Osteocyte (in vitro differentiated cells): ENCODE data around the gene BATF3. TPM values are rescaled to one million over a fixed set of nuclear protein-coding genes. Genes with fewer than 3 reads are reported as not detected.
"Not testable (repeated sequence)": the region's sequence is repeated elsewhere in the genome, so short reads cannot be mapped to it uniquely, and the experiment has no call there.

Experiments used
- DNase-seq: peaks from one replicate; pipeline ENCODE4 v3.0.0; 2021; ENCODE audit warnings: mixed read lengths; ENCODE audit not compliant: unreplicated experiment; ENCODE audit errors: extremely low spot score
- H3K27ac Mint-ChIP-seq: one replicate; pipeline ENCODE4 v1.8.0; 2021; ENCODE audit warnings: mild to moderate bottlenecking, mixed read lengths; ENCODE audit not compliant: unreplicated experiment
- H3K27me3 Mint-ChIP-seq: one replicate; pipeline ENCODE4 v1.8.0; 2021; ENCODE audit warnings: mixed read lengths; ENCODE audit not compliant: unreplicated experiment
- H3K36me3 Mint-ChIP-seq: one replicate; pipeline ENCODE4 v1.8.0; 2021; ENCODE audit warnings: mixed read lengths; ENCODE audit not compliant: unreplicated experiment
- H3K4me1 Mint-ChIP-seq: one replicate; pipeline ENCODE4 v1.8.0; 2021; ENCODE audit warnings: mixed read lengths; ENCODE audit not compliant: unreplicated experiment
- H3K4me3 Mint-ChIP-seq: one replicate; pipeline ENCODE4 v1.8.0; 2021; ENCODE audit warnings: mild to moderate bottlenecking, moderate library complexity, mixed read lengths; ENCODE audit not compliant: unreplicated experiment
- H3K9me3 Mint-ChIP-seq: one replicate; pipeline ENCODE4 v1.8.0; 2021; ENCODE audit warnings: mixed read lengths; ENCODE audit not compliant: unreplicated experiment
- CTCF ChIP-seq: fragments of 200-600 bp; sonication (generic); IDR thresholded peaks from 2 replicates; pipeline ENCODE4 v1.5.0; 2021; ENCODE audit warnings: antibody characterized with exemption, mild to moderate bottlenecking, moderate library complexity
- total RNA-seq: library from RNA; stranded (reverse); gene quantifications from 2 replicates; pipeline ENCODE4 v1.2.1, GENCODE V29; 2021

The BATF3 gene
- total RNA-seq, 1 donor from 2014 or later: 0.56 TPM

- Mint-ChIP-seq H3K36me3 (no peaks in the 10 kb centered on the region), H3K9me3 (no peaks in the 10 kb centered on the region), H3K27me3 (peaks cover 10% of the 10 kb centered on the region), H3K27ac (no peak overlapping the region), H3K4me1 (no peaks in the 10 kb centered on the region), H3K4me3 (no peak overlapping the region)
- peak; percentile 11 for DNase-seq
- TF ChIP-seq CTCF: no peak
These were observed 14.0 kb upstream of the BATF3 start for GRCh38 chr1:212713465-212714136.

- no peak overlapping the region for H3K27ac Mint-ChIP-seq
- H3K27me3 Mint-ChIP-seq: peaks cover 5% of the 10 kb centered on the region
- H3K4me1 Mint-ChIP-seq: no peaks in the 10 kb centered on the region
- H3K36me3 Mint-ChIP-seq: no peaks in the 10 kb centered on the region
- no peak for TF ChIP-seq CTCF
- H3K9me3 Mint-ChIP-seq: no peaks in the 10 kb centered on the region
- DNase-seq: peak; percentile 46
- no peak overlapping the region for H3K4me3 Mint-ChIP-seq
These were observed 13.0 kb upstream of the BATF3 start for GRCh38 chr1:212712451-212713303.

- H3K36me3 Mint-ChIP-seq, H3K4me3 Mint-ChIP-seq, H3K9me3 Mint-ChIP-seq, H3K27ac Mint-ChIP-seq, H3K27me3 Mint-ChIP-seq, H3K4me1 Mint-ChIP-seq: not testable (repeated sequence)
- peak; percentile 13 for DNase-seq
These were observed 12.3 kb upstream of the BATF3 start for GRCh38 chr1:212711974-212712373.

- Mint-ChIP-seq H3K27me3 (peaks cover under 1% of the 10 kb centered on the region), H3K36me3 (no peaks in the 10 kb centered on the region), H3K4me1 (no peaks in the 10 kb centered on the region), H3K9me3 (no peaks in the 10 kb centered on the region), H3K27ac (no peak overlapping the region), H3K4me3 (no peak overlapping the region)
- TF ChIP-seq CTCF: no peak
- DNase-seq: peak; percentile 34
These were observed 10.9 kb upstream of the BATF3 start for GRCh38 chr1:212710566-212710965.

GRCh38 chr1:212703991-212704564, 4.4 kb upstream of the BATF3 start:
- H3K27ac Mint-ChIP-seq: no peak overlapping the region
- H3K36me3 Mint-ChIP-seq: no peaks in the 10 kb centered on the region
- no peak overlapping the region for H3K4me3 Mint-ChIP-seq
- no peaks in the 10 kb centered on the region for H3K9me3 Mint-ChIP-seq
- H3K4me1 Mint-ChIP-seq: peaks cover 5% of the 10 kb centered on the region
- peaks cover 2% of the 10 kb centered on the region for H3K27me3 Mint-ChIP-seq
- TF ChIP-seq CTCF: no peak
- peak; percentile 56 for DNase-seq
